H9 (cell line): ENCODE data around the gene RET. TPM values are rescaled to one million over a fixed set of nuclear protein-coding genes. Genes with fewer than 3 reads are reported as not detected.

Experiments
- DNase-seq: peaks from one replicate; pipeline ENCODE4 v3.0.0-alpha.2; 2017
- H2AFZ ChIP-seq: one replicate; pipeline ENCODE4 v1.6.1; 2013; ENCODE audit warnings: mild to moderate bottlenecking, low read length, control low read depth, moderate library complexity
- H2AK5ac ChIP-seq: 2 replicates; pipeline ENCODE4 v1.6.1; 2013; ENCODE audit warnings: low read length, control low read depth, mixed read lengths; ENCODE audit not compliant: insufficient read length
- H2BK120ac ChIP-seq: one replicate; pipeline ENCODE4 v1.6.1; 2013; ENCODE audit warnings: low read depth, mild to moderate bottlenecking, low read length, control low read depth, inconsistent platforms; ENCODE audit not compliant: poor library complexity, severe bottlenecking
- H2BK12ac ChIP-seq: 2 replicates; pipeline ENCODE4 v1.6.1; 2013; ENCODE audit warnings: low read length, control low read depth, mixed read lengths, low read depth; ENCODE audit not compliant: insufficient read length
- H2BK15ac ChIP-seq: 2 replicates; pipeline ENCODE4 v1.6.1; 2013; ENCODE audit warnings: low read depth, low read length, control low read depth
- H2BK20ac ChIP-seq: one replicate; pipeline ENCODE4 v1.6.1; 2013; ENCODE audit warnings: low read depth, mild to moderate bottlenecking, low read length, control low read depth, inconsistent platforms; ENCODE audit not compliant: poor library complexity, severe bottlenecking
- H2BK5ac ChIP-seq: 2 replicates; pipeline ENCODE4 v1.6.1; 2013; ENCODE audit warnings: low read length, control low read depth, mixed read lengths; ENCODE audit not compliant: insufficient read length
- H3K14ac ChIP-seq: 2 replicates; pipeline ENCODE4 v1.6.1; 2013; ENCODE audit warnings: low read length, control low read depth; ENCODE audit not compliant: insufficient read depth
- H3K18ac ChIP-seq: 2 replicates; pipeline ENCODE4 v1.6.1; 2013; ENCODE audit warnings: low read depth, mild to moderate bottlenecking, mixed read lengths, low read length, control low read depth; ENCODE audit not compliant: insufficient read length
- H3K23ac ChIP-seq: 2 replicates; pipeline ENCODE4 v1.6.1; 2013; ENCODE audit warnings: low read length, control low read depth, mixed read lengths, low read depth; ENCODE audit not compliant: insufficient read length
- H3K23me2 ChIP-seq: 2 replicates; pipeline ENCODE4 v1.6.1; 2013; ENCODE audit warnings: low read depth, mild to moderate bottlenecking, mixed read lengths, low read length, control low read depth; ENCODE audit not compliant: insufficient read length, poor library complexity, severe bottlenecking
- H3K27ac ChIP-seq: 2 replicates; pipeline ENCODE4 v1.5.1; 2013; ENCODE audit warnings: low read length, control low read depth, mixed read lengths, low read depth; ENCODE audit not compliant: insufficient read length
- H3K27me3 ChIP-seq: 2 replicates; pipeline ENCODE4 v1.6.1; 2013; ENCODE audit warnings: low read length, control low read depth, inconsistent platforms; ENCODE audit not compliant: insufficient read depth
- H3K4ac ChIP-seq: 2 replicates; pipeline ENCODE4 v1.6.1; 2013; ENCODE audit warnings: low read depth, mild to moderate bottlenecking, control low read depth, inconsistent platforms, low read length, moderate library complexity
- H3K4me1 ChIP-seq: 2 replicates; pipeline ENCODE4 v1.6.1; 2013; ENCODE audit warnings: low read length, control low read depth, inconsistent platforms; ENCODE audit not compliant: insufficient read depth
- H3K4me2 ChIP-seq: 2 replicates; pipeline ENCODE4 v1.6.1; 2013; ENCODE audit warnings: low read length, control low read depth, mixed read lengths; ENCODE audit not compliant: insufficient read length, insufficient read depth
- H3K56ac ChIP-seq: 2 replicates; pipeline ENCODE4 v1.6.1; 2013; ENCODE audit warnings: low read depth, mild to moderate bottlenecking, mixed read lengths, low read length, control low read depth; ENCODE audit not compliant: insufficient read length
- H3K79me1 ChIP-seq: 2 replicates; pipeline ENCODE4 v1.6.1; 2013; ENCODE audit warnings: low read depth, mild to moderate bottlenecking, moderate library complexity, low read length, control low read depth, inconsistent platforms; ENCODE audit not compliant: insufficient read depth, poor library complexity, severe bottlenecking
- H3K79me2 ChIP-seq: 2 replicates; pipeline ENCODE4 v1.6.1; 2013; ENCODE audit warnings: low read length, control low read depth, inconsistent platforms; ENCODE audit not compliant: insufficient read depth
- H3K9ac ChIP-seq: 2 replicates; pipeline ENCODE4 v1.6.1; 2013; ENCODE audit warnings: low read length, control low read depth, mixed read lengths; ENCODE audit not compliant: insufficient read length; ENCODE audit errors: extremely low read depth
- H3K9me3 ChIP-seq: one replicate; pipeline ENCODE4 v1.6.1; 2013; ENCODE audit warnings: low read depth, low read length, inconsistent platforms; ENCODE audit not compliant: control insufficient read depth
- H3T11ph ChIP-seq: one replicate; pipeline ENCODE4 v1.6.1; 2013; ENCODE audit warnings: mild to moderate bottlenecking, low read length, control low read depth, inconsistent platforms
- H4K20me1 ChIP-seq: one replicate; pipeline ENCODE4 v1.6.1; 2013; ENCODE audit not compliant: control insufficient read depth, insufficient read length, insufficient read depth
- H4K5ac ChIP-seq: 2 replicates; pipeline ENCODE4 v1.6.1; 2013; ENCODE audit warnings: low read depth, mild to moderate bottlenecking, mixed read lengths, low read length, control low read depth; ENCODE audit not compliant: insufficient read length
- H4K8ac ChIP-seq: replicated peaks from 2 replicates; pipeline ENCODE4 v1.6.1; 2013; ENCODE audit warnings: low read length, control low read depth, mixed read lengths, low read depth; ENCODE audit not compliant: insufficient read length
- H4K91ac ChIP-seq: 2 replicates; pipeline ENCODE4 v1.6.1; 2013; ENCODE audit warnings: low read depth, mild to moderate bottlenecking, moderate library complexity, mixed read lengths, low read length, control low read depth; ENCODE audit not compliant: insufficient read length
- H3K27ac Mint-ChIP-seq, 3 experiments: 2 replicates in 2 of 3; 3 replicates in 1 of 3; pipeline ENCODE4 v1.8.0; 2020 to 2021; ENCODE audit warnings: mixed read lengths in 3 of 3, mild to moderate bottlenecking in 1 of 3, moderate library complexity in 1 of 3
- H3K27me3 Mint-ChIP-seq: 2 replicates; pipeline ENCODE4 v1.8.0; 2021; ENCODE audit warnings: low read depth, mild to moderate bottlenecking, moderate library complexity, mixed read lengths
- H3K36me3 Mint-ChIP-seq, 3 experiments: 2 replicates in 2 of 3; 3 replicates in 1 of 3; pipeline ENCODE4 v1.8.0; 2020 to 2021; ENCODE audit warnings: low read depth in 3 of 3, mixed read lengths in 3 of 3; ENCODE audit not compliant: insufficient read depth in 1 of 3
- H3K4me1 Mint-ChIP-seq, 2 experiments: 2 replicates each; pipeline ENCODE4 v1.8.0; 2020; ENCODE audit warnings: mixed read lengths in 2 of 2
- H3K4me3 Mint-ChIP-seq, 2 experiments: 2 replicates in 1 of 2; 3 replicates in 1 of 2; pipeline ENCODE4 v1.8.0; 2020 to 2021; ENCODE audit warnings: mild to moderate bottlenecking in 2 of 2, mixed read lengths in 2 of 2, moderate library complexity in 1 of 2
- H3K9me3 Mint-ChIP-seq, 2 experiments: 2 replicates in 1 of 2; 3 replicates in 1 of 2; pipeline ENCODE4 v1.8.0; 2020; ENCODE audit warnings: mild to moderate bottlenecking in 2 of 2, mixed read lengths in 2 of 2, moderate library complexity in 1 of 2
- WGBS: extraction: QIAGEN DNeasy Blood & Tissue Kit; methylation state at CpG from one replicate; pipeline ENCODE4 v1.1.7; 2013; ENCODE audit warnings: missing lambda C conversion rate, low lambda C conversion rate, mixed read lengths; ENCODE audit not compliant: insufficient read length; ENCODE audit errors: extremely low coverage; 5-methylcytosine and 5-hydroxymethylcytosine counted together
- total RNA-seq: library from RNA; stranded (reverse); gene quantifications from 2 replicates; pipeline ENCODE4 v1.2.1, GENCODE V29; 2021
- TF ChIP-seq, protein P1 (sequence below): fragments of 200-600 bp; sonication (generic); conservative IDR thresholded peaks from 3 replicates; pipeline ENCODE4 v1.8.0; 2021; ENCODE audit warnings: antibody characterized with exemption, mild to moderate bottlenecking

Gene RET
- total RNA-seq, 1 experiment from 2014 or later: 12.2 TPM

DNA sequence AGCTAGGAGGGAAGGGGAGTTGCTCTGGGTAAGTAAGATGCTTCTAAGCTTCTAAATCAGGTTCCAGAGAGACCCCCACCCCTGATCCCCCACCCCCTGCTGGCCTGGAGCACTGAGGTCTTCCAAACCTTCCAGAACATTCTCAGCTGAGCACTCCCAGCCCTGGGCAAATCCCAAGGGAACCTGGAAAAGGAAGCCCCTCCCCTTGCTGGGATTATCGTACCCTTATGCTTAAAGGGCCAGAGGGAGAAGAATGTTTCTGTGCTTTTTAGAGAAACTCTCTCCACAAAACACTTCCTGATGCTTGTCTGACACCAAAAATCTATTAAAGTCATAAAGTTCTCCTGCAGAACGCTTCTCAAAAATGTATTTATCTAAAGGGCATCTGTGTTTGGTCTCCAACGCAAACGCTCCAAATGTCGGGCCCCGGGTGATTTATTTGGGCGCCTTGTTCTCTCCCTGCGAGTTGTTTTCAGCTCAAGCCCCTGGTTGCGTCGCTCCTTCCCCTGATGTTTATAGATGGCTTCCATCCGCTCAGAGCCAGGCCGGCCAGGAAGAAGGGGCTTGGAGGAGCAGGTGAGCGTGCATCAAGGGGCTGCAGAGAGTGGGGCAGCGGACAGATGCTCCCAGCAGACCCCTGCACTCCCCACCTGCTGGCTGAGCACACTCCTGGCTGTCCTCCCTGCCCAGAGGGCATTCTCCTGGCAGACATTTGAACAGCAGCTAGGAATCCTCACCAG, 8.2 kb upstream of the RET start:
- Histone ChIP-seq H3T11ph (no peak overlapping the region), H3K79me2 (no peaks in the 10 kb centered on the region), H4K5ac (no peak overlapping the region), H3K9ac (no peak overlapping the region), H4K8ac (no peak overlapping the region), H3K23ac (no peak overlapping the region), H2BK12ac (no peak overlapping the region), H3K56ac (no peak overlapping the region), H2BK20ac (no peak overlapping the region), H3K9me3 (no peaks in the 10 kb centered on the region), H2BK15ac (no peak overlapping the region), H2AK5ac (no peak overlapping the region), H2AFZ (no peak overlapping the region), H3K18ac (no peak overlapping the region), H3K4me1 (no peaks in the 10 kb centered on the region), H3K27me3 (no peaks in the 10 kb centered on the region), H4K20me1 (no peaks in the 10 kb centered on the region), H3K79me1 (no peaks in the 10 kb centered on the region), H3K23me2 (no peaks in the 10 kb centered on the region), H3K14ac (no peak overlapping the region), H3K27ac (no peak overlapping the region), H3K4me2 (no peak overlapping the region), H2BK120ac (no peak overlapping the region), H2BK5ac (no peak overlapping the region), H4K91ac (no peak overlapping the region), H3K4ac (no peak overlapping the region)
- no CpG with 5 or more reads among the region's 14 CpGs for WGBS
- Mint-ChIP-seq H3K4me3 (no peak overlapping the region), H3K4me1 (peaks cover 15 to 16% of the 10 kb centered on the region in 2 experiments), H3K27me3 (peaks cover 25% of the 10 kb centered on the region), H3K9me3 (no peaks in the 10 kb centered on the region; a peak in 1 of 5 replicates), H3K36me3 (no peaks in the 10 kb centered on the region), H3K27ac (no peak overlapping the region)
- TF ChIP-seq, protein P1, sequence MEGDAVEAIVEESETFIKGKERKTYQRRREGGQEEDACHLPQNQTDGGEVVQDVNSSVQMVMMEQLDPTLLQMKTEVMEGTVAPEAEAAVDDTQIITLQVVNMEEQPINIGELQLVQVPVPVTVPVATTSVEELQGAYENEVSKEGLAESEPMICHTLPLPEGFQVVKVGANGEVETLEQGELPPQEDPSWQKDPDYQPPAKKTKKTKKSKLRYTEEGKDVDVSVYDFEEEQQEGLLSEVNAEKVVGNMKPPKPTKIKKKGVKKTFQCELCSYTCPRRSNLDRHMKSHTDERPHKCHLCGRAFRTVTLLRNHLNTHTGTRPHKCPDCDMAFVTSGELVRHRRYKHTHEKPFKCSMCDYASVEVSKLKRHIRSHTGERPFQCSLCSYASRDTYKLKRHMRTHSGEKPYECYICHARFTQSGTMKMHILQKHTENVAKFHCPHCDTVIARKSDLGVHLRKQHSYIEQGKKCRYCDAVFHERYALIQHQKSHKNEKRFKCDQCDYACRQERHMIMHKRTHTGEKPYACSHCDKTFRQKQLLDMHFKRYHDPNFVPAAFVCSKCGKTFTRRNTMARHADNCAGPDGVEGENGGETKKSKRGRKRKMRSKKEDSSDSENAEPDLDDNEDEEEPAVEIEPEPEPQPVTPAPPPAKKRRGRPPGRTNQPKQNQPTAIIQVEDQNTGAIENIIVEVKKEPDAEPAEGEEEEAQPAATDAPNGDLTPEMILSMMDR: no peak
- DNase-seq: no peak
